Nephron progenitor cell (in vitro differentiated cells): ENCODE measurements around the gene CRY2.

ENCODE experiments used
- DNase-seq: peaks from one replicate; pipeline ENCODE4 v3.0.0; 2021
- H3K27ac Mint-ChIP-seq: 2 replicates; pipeline ENCODE4 v1.8.0; 2021; ENCODE audit warnings: mild to moderate bottlenecking, moderate library complexity, mixed read lengths
- H3K27me3 Mint-ChIP-seq: 2 replicates; pipeline ENCODE4 v1.8.0; 2021; ENCODE audit warnings: mild to moderate bottlenecking, low read depth, mixed read lengths; ENCODE audit not compliant: poor library complexity
- H3K36me3 Mint-ChIP-seq: 2 replicates; pipeline ENCODE4 v1.8.0; 2021; ENCODE audit warnings: low read depth, mixed read lengths
- H3K4me1 Mint-ChIP-seq: 2 replicates; pipeline ENCODE4 v1.8.0; 2021; ENCODE audit warnings: mixed read lengths
- H3K4me3 Mint-ChIP-seq: 2 replicates; pipeline ENCODE4 v1.8.0; 2021; ENCODE audit warnings: mild to moderate bottlenecking, moderate library complexity, mixed read lengths
- H3K9me3 Mint-ChIP-seq: 2 replicates; pipeline ENCODE4 v1.8.0; 2021; ENCODE audit warnings: mild to moderate bottlenecking, moderate library complexity, mixed read lengths
- TF ChIP-seq, protein P1 (sequence below): fragments of 200-600 bp; sonication (generic); IDR thresholded peaks from 2 replicates; pipeline ENCODE4 v1.5.0; 2021; ENCODE audit warnings: antibody characterized with exemption

CRY2 gene

GRCh38 chr11:45857961-45858474 lies 10.7 kb downstream of the CRY2 start:
- H3K27me3 Mint-ChIP-seq = no peaks in the 10 kb centered on the region
- DNase-seq = no peak
- H3K36me3 Mint-ChIP-seq = peaks cover 28% of the 10 kb centered on the region
- H3K9me3 Mint-ChIP-seq = no peaks in the 10 kb centered on the region
- H3K4me1 Mint-ChIP-seq = peaks cover 28% of the 10 kb centered on the region
- TF ChIP-seq, protein P1, sequence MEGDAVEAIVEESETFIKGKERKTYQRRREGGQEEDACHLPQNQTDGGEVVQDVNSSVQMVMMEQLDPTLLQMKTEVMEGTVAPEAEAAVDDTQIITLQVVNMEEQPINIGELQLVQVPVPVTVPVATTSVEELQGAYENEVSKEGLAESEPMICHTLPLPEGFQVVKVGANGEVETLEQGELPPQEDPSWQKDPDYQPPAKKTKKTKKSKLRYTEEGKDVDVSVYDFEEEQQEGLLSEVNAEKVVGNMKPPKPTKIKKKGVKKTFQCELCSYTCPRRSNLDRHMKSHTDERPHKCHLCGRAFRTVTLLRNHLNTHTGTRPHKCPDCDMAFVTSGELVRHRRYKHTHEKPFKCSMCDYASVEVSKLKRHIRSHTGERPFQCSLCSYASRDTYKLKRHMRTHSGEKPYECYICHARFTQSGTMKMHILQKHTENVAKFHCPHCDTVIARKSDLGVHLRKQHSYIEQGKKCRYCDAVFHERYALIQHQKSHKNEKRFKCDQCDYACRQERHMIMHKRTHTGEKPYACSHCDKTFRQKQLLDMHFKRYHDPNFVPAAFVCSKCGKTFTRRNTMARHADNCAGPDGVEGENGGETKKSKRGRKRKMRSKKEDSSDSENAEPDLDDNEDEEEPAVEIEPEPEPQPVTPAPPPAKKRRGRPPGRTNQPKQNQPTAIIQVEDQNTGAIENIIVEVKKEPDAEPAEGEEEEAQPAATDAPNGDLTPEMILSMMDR = no peak
- no peak overlapping the region for H3K27ac Mint-ChIP-seq
- H3K4me3 Mint-ChIP-seq = no peak overlapping the region

- no peak overlapping the region for H3K4me3 Mint-ChIP-seq
- TF ChIP-seq, protein P1 = no peak
- no peaks in the 10 kb centered on the region for H3K27me3 Mint-ChIP-seq
- peaks cover 30% of the 10 kb centered on the region for H3K36me3 Mint-ChIP-seq
- H3K27ac Mint-ChIP-seq = peak overlapping the region; percentile 27
- H3K9me3 Mint-ChIP-seq = no peaks in the 10 kb centered on the region
- no peak for DNase-seq
- H3K4me1 Mint-ChIP-seq = peaks cover 26% of the 10 kb centered on the region
Observed at GRCh38 chr11:45858751-45859398, 11.6 kb downstream of the CRY2 start.

GRCh38 chr11:45859661-45860140 lies 12.4 kb downstream of the CRY2 start:
- peak; percentile 37 for DNase-seq
- H3K9me3 Mint-ChIP-seq = no peaks in the 10 kb centered on the region
- H3K36me3 Mint-ChIP-seq = peaks cover 30% of the 10 kb centered on the region
- no peaks in the 10 kb centered on the region for H3K27me3 Mint-ChIP-seq
- H3K27ac Mint-ChIP-seq = no peak overlapping the region
- no peak overlapping the region for H3K4me3 Mint-ChIP-seq
- TF ChIP-seq, protein P1 = no peak
- H3K4me1 Mint-ChIP-seq = peaks cover 22% of the 10 kb centered on the region

DNA sequence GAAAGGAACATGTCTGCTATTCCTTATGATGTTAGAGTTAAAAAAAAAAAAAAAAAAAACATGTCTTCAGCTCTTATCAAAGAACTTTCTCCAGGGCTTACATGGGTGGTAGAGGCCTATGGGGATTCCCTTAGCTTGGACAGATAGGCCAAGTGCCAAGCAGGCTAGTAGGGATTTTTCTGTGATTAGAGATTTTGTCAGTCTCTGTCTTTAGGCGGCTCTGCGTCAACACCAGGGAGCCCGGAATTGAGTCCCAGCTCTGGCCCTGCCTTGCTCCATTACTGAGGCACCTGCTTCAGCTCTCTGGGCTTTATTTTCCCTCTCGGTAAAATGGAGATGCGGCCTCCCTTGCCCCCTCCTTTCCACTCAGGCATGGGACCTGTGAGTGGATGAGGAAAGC lies 13.1 kb downstream of the CRY2 start:
- H3K4me3 Mint-ChIP-seq = no peak overlapping the region
- H3K27ac Mint-ChIP-seq = no peak overlapping the region
- H3K9me3 Mint-ChIP-seq = no peaks in the 10 kb centered on the region
- H3K36me3 Mint-ChIP-seq = peaks cover 36% of the 10 kb centered on the region
- peaks cover 21% of the 10 kb centered on the region for H3K4me1 Mint-ChIP-seq
- TF ChIP-seq, protein P1 = no peak
- DNase-seq = no peak
- H3K27me3 Mint-ChIP-seq = no peaks in the 10 kb centered on the region

DNA sequence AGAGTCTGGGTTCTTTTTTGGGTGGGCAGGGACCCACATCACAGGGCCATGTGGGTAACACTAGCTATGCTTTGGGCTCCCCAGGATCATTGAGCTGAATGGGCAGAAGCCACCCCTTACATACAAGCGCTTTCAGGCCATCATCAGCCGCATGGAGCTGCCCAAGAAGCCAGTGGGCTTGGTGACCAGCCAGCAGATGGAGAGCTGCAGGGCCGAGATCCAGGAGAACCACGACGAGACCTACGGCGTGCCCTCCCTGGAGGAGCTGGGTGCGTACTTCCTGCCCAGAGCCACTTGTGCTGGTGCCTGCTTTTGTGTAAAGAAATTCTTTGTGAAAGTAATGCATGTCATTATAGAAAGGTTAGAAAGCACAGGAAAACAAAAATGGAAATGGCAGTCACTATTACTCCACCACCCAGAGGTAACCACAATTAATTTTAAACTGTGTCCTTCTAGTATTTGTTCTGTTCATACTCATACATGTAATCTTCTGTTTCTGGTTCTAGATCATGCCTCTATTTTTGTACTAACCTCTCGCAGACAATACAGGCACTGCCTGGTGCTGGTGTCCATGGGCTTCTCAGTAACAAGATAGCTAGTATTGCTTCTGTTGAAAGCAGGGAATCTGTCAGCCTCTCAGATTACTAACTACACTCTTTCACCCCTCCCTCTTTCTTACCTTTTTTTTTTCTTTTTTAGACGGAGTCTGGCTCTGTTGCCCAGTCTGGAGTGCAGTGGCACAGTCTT lies 13.7 kb downstream of the CRY2 start:
- Mint-ChIP-seq H3K4me1 (peaks cover 27% of the 10 kb centered on the region), H3K9me3 (no peaks in the 10 kb centered on the region), H3K4me3 (no peak overlapping the region), H3K27ac (peak overlapping the region; percentile 32), H3K36me3 (peaks cover 42% of the 10 kb centered on the region), H3K27me3 (no peaks in the 10 kb centered on the region)
- TF ChIP-seq, protein P1 = no peak
- no peak for DNase-seq
